GM12865 (cell line): ENCODE data around the gene DNAH1.

Experiments used
- DNase-seq: peaks from one replicate; pipeline ENCODE4 v3.0.0; 2010; ENCODE audit warnings: low read depth
- H3K4me3 ChIP-seq: 2 replicates; pipeline ENCODE4 v1.5.1; 2011; ENCODE audit warnings: mild to moderate bottlenecking, low read depth, low read length, control low read depth
- CTCF ChIP-seq: IDR thresholded peaks from 2 replicates; pipeline ENCODE4 v1.5.1; 2011; ENCODE audit warnings: low read length, control low read depth, low read depth, inconsistent platforms; ENCODE audit not compliant: insufficient read depth; ENCODE audit errors: missing control alignments

Gene DNAH1

GRCh38 chr3:52434491-52435115, 118.5 kb downstream of the DNAH1 start:
- no peak overlapping the region for H3K4me3 ChIP-seq
- TF ChIP-seq CTCF = no peak
- DNase-seq = no peak

GRCh38 chr3:52435246-52436101, 119.4 kb downstream of the DNAH1 start:
- no peak for DNase-seq
- H3K4me3 ChIP-seq = no peak overlapping the region
- TF ChIP-seq CTCF = no peak

GRCh38 chr3:52436500-52437149, 120.5 kb downstream of the DNAH1 start:
- no peak for DNase-seq
- H3K4me3 ChIP-seq = no peak overlapping the region
- TF ChIP-seq CTCF = no peak

GRCh38 chr3:52437326-52438103, 121.4 kb downstream of the DNAH1 start:
- no peak for DNase-seq
- no peak overlapping the region for H3K4me3 ChIP-seq
- TF ChIP-seq CTCF = no peak

GRCh38 chr3:52438104-52438376, 121.9 kb downstream of the DNAH1 start:
- no peak for DNase-seq
- no peak for TF ChIP-seq CTCF
- no peak overlapping the region for H3K4me3 ChIP-seq

GRCh38 chr3:52438579-52439425, 122.7 kb downstream of the DNAH1 start:
- no peak for TF ChIP-seq CTCF
- H3K4me3 ChIP-seq = no peak overlapping the region
- no peak for DNase-seq
